ENCODE measurements around the gene TBCK.
"Not testable (repeated sequence)": the region's sequence is repeated elsewhere in the genome, so short reads cannot be mapped to it uniquely, and the experiment has no call there.

TBCK gene

DNA sequence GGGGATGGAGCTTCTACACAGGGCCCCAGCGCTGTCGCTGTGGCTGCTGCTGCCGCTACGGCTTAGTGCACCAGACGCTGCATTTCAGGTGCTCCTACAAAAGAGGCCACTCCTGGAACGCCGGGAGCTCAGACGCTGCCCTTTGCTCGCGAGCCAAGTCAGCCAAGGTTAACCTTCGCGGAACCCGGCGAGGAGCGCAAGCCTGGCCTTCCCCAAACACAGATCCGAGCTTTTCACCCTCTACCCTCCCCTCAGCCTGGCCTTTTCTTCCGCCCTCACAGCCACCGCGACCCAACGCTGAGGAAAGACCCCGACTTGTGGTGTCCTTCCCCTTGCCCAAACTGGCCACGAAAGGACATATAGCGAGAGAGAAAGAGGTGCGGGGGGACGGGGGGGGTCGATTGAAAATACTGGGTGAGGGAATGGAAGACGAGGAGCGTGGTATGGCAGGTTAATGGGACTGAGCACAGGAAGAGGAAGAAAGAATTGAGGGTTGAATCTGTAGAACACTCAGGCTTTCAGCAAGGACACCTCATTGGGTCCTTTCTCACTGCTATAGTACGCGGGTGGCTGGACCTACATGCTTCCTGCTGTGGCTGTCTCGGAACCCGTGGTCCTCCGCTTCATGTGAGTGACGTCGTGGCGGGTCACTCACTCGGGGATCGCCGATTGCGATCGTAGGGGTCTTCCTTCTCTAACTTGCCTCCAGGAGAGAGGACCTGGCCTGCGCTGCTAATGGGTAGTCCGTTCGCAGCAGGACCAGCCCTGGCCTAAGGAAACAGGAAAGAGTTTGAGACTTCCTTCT is at the start of gene TBCK, which contains the start of gene AIMP1:
TBCK (minus strand) TSS at position 242 of the 805 bp plus-strand sequence. CDS start 7,249 bp downstream, outside the sequence.
AIMP1 (plus strand) TSS at position 583 of the 805 bp plus-strand sequence. CDS start 8,460 bp downstream, outside the sequence.
- DNase-seq (ENCODE audit: low read depth): peak; percentile 77

- DNase-seq (ENCODE audit: low read depth): no peak
Observed at GRCh38 chr4:106365613-106366012, 49.6 kb upstream of the TBCK start.

GRCh38 chr4:106364282-106364681 is 48.3 kb upstream of the TBCK start:
- no peak for DNase-seq (ENCODE audit: low read depth)

GRCh38 chr4:106362086-106362825 is 46.2 kb upstream of the TBCK start:
- no peak for DNase-seq (ENCODE audit: low read depth)

- no peak for DNase-seq (ENCODE audit: low read depth)
Observed at GRCh38 chr4:106358899-106359298, 42.9 kb upstream of the TBCK start.

GRCh38 chr4:106355193-106355592 is 39.2 kb upstream of the TBCK start:
- DNase-seq (ENCODE audit: low read depth): no peak

GRCh38 chr4:106353786-106354185 is 37.8 kb upstream of the TBCK start:
- no peak for DNase-seq (ENCODE audit: low read depth)

GRCh38 chr4:106351016-106351415 is 35.0 kb upstream of the TBCK start:
- no peak for DNase-seq (ENCODE audit: low read depth)

DNA sequence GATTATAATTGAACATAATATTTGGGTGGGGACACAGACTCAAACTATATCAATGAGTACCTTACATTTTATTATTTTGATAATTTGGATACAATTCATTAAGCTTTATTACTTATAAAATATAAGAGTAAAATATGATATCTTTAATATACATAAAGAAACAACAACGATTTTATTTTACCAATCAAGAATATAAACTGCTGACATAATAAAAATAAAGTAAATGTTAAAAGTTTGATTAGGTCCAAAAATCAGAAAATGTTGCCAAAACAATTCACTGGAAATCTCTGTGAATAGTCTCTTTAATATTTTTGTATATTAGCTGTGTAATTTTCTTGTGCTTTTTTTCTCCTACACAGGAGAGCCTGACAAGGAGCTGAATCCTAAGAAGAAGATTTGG is 31.2 kb upstream of the TBCK start:
- no peak for DNase-seq (ENCODE audit: low read depth)

GRCh38 chr4:106344647-106344970 is 28.6 kb upstream of the TBCK start:
- DNase-seq (ENCODE audit: low read depth): no peak

DNA sequence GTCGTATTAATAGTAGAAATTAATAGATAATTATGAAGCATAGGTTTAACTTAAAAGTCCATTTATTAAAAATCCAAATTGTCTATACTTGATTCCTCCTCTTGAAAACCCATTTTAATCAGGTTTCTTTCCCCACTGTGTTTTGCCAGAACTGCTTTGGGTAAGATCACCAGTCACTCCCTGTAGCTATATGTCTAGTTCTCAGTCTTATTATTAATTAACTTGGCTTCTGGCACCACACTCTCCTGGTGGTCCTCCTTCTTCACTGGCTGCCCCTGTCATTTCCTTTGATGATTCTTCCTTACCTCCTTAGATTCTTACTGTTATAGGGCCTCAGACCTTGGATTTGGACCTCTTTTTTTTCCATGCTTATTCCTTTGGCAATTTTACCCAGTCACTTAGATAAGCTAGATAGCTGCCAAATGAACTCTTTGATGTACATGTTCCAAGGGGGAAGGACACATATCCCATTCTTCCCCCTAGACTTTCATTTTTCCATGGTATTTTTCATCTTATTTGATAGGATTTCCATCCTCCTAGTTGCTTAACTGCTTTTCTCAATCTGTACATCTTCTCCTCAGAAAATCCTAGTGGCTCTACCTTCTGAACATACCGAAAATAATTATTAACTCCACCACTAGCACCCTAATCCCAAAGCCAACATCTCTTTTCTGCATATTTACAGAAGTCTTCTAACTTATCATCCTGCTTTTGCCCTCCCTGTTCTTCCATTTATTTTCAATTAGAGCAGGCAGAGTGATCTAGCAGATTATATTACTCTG is 28.0 kb upstream of the TBCK start:
- no peak for DNase-seq (ENCODE audit: low read depth)

- no peak for DNase-seq (ENCODE audit: low read depth)
Observed at GRCh38 chr4:106340774-106341173, 24.8 kb upstream of the TBCK start.

- no peak for DNase-seq (ENCODE audit: low read depth)
Observed at GRCh38 chr4:106339431-106339830, 23.4 kb upstream of the TBCK start.

GRCh38 chr4:106338671-106339070 is 22.7 kb upstream of the TBCK start:
- DNase-seq (ENCODE audit: low read depth): no peak

DNA sequence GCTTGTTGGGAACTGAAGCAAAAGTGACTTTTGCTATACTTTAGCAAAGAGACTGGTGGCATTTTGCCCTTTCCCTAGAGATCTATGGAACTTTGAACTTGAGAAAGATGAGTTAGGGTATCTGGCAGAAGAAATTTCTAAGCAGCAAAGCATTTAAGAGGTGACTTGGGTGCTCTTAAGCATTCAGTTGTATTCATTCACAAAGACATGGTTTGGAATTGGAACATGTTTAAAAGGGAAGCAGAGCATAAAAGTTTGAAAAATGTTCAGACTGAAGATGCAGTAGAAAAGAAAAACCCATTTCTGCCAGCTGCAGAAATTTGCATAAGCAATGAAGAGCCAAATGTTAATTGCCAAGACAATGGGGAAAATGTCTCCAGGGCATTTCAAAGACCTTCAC is 21.9 kb upstream of the TBCK start:
- DNase-seq (ENCODE audit: low read depth): no peak

DNA sequence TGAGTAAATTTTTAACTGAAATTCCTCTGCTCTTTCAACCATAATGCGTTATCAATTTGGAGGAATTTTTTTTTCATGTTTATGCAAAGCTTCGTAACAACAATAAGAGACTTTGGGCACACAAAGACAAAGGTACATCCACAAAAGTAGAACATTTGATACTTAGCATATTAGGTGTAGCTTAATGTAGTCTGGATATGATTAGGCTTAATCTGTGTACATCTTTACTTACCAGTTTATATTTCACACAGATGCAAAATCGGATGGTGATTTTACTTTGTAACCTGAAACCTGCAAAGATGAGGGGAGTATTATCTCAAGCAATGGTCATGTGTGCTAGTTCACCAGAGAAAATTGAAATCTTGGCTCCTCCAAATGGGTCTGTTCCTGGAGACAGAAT is 20.6 kb upstream of the TBCK start:
- no peak for DNase-seq (ENCODE audit: low read depth)

DNA sequence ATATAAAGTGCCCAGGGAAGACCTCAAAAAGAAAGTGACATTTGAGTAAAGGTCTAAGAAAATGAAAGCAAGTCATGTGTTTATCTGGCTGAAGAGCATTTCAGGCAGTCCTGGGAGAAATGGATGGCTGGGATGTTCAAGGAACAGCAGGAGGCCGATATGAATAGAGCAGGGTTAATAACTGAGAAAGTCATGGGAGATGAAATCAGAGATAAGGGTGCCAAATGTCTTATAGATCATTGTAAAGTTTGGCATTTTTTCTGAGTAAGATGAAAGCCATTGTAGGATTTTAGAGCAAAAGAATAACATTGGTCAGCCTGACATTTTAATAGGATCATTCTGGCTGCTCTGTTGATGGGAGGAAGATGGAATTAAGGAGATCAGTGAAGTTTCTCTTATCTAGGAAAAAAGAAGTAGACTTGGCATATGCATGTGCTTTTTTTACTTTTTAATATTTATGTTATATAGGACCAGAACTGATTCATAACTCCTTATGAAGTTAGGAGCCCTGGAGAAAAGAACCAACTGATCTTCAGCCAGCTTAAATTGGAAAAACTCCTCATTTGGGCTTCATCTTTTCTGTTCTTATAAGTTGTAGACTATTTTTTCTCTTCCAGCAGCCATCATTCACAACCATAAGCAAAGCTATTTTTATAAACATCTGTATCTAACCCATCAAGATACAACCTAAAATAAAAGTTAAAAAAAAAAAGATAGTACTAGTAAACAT is 18.9 kb upstream of the TBCK start:
- DNase-seq (ENCODE audit: low read depth): no peak

GRCh38 chr4:106333186-106333585 is 17.2 kb upstream of the TBCK start:
- DNase-seq (ENCODE audit: low read depth): no peak

DNA sequence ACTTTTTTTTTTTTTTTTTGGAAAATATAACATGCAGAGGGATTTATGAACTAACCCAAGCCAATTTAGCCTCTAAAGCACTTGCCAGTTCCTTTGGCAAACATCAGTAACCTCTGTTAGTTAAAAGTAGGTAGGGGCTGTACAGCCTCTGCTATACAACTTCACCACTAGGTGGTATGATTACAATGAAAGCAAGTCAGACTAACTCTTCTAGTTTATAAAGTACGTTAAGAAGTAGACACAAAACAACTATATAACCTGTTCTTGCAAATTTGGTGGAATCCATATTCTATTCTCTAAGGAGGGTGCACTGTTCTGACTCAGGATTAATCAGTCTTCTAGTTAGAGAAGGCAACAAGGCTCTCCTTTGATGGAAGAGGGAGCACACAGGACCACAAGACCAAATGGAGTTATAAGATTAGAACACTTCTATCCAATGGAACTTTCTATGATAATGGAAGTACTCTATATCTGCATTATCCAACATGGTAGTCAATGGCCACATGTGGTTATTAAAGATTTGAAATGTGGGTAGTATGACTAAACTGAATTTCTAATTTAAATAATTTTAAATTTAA is 13.1 kb upstream of the TBCK start:
- no peak for DNase-seq (ENCODE audit: low read depth)

- no peak for DNase-seq (ENCODE audit: low read depth)
Observed at GRCh38 chr4:106325800-106326199, 9.8 kb upstream of the TBCK start.

GRCh38 chr4:106323119-106323518 is 7.1 kb upstream of the TBCK start:
- DNase-seq (ENCODE audit: low read depth): no peak

DNA sequence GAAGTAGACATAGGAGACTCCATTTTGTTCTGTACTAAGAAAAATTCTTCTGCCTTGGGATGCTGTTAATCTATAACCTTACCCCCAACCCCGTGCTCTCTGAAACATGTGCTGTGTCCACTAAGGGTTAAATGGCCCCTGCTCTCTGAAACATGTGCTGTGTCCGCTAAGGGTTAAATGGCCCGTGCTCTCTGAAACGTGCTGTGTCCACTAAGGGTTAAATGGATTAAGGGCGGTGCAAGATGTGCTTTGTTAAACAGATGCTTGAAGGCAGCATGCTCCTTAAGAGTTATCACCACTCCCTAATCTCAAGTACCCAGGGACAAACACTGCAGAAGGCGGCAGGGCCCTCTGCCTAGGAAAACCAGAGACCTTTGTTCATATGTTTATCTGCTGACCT is 5.8 kb upstream of the TBCK start:
- DNase-seq (ENCODE audit: low read depth): not testable (repeated sequence)

Measured in activated T-helper 9 cell treated with anti-CD3 and anti-CD28 coated beads, Interleukin-2, amount 50 U/mL, for 16 hours (primary cell).